Lower leg skin (tissue), 3 donors: ENCODE measurements around the gene LIN54.

Experiments
- POLR2A ChIP-seq, 2 donors: fragments of 450-650 bp; IDR thresholded peaks; one replicate each; pipeline ENCODE4 v1.6.1; 2016 to 2017; ENCODE audit warnings: antibody characterized with exemption in 2 of 2, mild to moderate bottlenecking in 1 of 2, moderate library complexity in 1 of 2
- TF ChIP-seq, protein P1 (sequence below), 3 donors: fragments of 450-650 bp; IDR thresholded peaks; one replicate each; pipeline ENCODE4 v1.5.1; 2016; ENCODE audit warnings: antibody characterized with exemption in 3 of 3, mild to moderate bottlenecking in 3 of 3, moderate library complexity in 2 of 3

DNA sequence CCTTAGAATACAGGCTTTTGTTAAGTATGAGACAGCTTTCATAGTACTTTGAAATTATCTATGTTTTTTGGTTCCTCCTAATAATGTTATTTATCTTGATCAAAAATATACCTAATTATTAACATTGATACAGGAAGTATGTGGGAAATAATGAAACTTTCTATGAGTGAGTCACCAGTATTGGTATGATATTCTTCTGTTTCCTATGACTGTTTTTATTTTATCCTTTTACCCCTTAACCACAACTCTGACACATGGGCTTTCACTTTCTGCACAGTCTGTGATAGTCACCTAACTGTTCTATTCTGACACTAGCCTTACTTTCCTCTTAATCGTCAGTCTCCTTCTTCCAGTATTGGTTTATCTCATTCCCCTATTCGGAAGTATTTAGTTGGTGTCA lies 105.4 kb downstream of the LIN54 start:
- no peak for TF ChIP-seq POLR2A (IDR thresholded peaks at IDR 0.05)
- TF ChIP-seq, protein P1, sequence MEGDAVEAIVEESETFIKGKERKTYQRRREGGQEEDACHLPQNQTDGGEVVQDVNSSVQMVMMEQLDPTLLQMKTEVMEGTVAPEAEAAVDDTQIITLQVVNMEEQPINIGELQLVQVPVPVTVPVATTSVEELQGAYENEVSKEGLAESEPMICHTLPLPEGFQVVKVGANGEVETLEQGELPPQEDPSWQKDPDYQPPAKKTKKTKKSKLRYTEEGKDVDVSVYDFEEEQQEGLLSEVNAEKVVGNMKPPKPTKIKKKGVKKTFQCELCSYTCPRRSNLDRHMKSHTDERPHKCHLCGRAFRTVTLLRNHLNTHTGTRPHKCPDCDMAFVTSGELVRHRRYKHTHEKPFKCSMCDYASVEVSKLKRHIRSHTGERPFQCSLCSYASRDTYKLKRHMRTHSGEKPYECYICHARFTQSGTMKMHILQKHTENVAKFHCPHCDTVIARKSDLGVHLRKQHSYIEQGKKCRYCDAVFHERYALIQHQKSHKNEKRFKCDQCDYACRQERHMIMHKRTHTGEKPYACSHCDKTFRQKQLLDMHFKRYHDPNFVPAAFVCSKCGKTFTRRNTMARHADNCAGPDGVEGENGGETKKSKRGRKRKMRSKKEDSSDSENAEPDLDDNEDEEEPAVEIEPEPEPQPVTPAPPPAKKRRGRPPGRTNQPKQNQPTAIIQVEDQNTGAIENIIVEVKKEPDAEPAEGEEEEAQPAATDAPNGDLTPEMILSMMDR (IDR thresholded peaks at IDR 0.05), result no peak
